K562 (cell line): ENCODE data around the gene UFC1. TPM values are rescaled to one million over a fixed set of nuclear protein-coding genes. Genes with fewer than 3 reads are reported as not detected.

Source experiments
- CHD1 ChIP-seq: fragments of 200-600 bp; sonication (generic); IDR thresholded peaks from one replicate; pipeline ENCODE4 v1.6.1; 2012; ENCODE audit warnings: mild to moderate bottlenecking, moderate library complexity, low read length, inconsistent platforms
- GABPA ChIP-seq: fragments of 200-800 bp; sonication (Bioruptor generic); conservative IDR thresholded peaks from 2 replicates; pipeline ENCODE4 v1.6.1; 2016; ENCODE audit warnings: low read depth, missing genetic modification characterization, missing compliant biosample characterization
- GABPB2 ChIP-seq: fragments of 250-450 bp; sonication (Bioruptor Pico); conservative IDR thresholded peaks from 2 replicates; pipeline ENCODE4 v1.5.1; 2021; ENCODE audit warnings: mild to moderate bottlenecking
- HDAC1 ChIP-seq, 2 experiments: fragments of 450-650 bp; IDR thresholded peaks; 2 replicates each; pipeline ENCODE4 v1.6.1; 2016 to 2017; ENCODE audit warnings: inconsistent platforms in 1 of 2, mild to moderate bottlenecking in 1 of 2, moderate library complexity in 1 of 2
- NBN ChIP-seq: fragments of 450-650 bp; IDR thresholded peaks from 2 replicates; pipeline ENCODE4 v1.6.1; 2016; ENCODE audit warnings: low read depth, mild to moderate bottlenecking
- NFIC ChIP-seq: fragments of 450-650 bp; IDR thresholded peaks from 2 replicates; pipeline ENCODE4 v1.6.1; 2017; ENCODE audit warnings: mild to moderate bottlenecking, inconsistent platforms
- NKRF ChIP-seq: fragments of 450-650 bp; IDR thresholded peaks from 2 replicates; pipeline ENCODE4 v1.6.1; 2016; ENCODE audit warnings: borderline replicate concordance
- STAT6 ChIP-seq: sonication (generic); formaldehyde crosslinking; IDR thresholded peaks from 2 replicates; pipeline ENCODE4 v1.8.1; 2023; ENCODE audit warnings: mild to moderate bottlenecking, missing genetic modification reagents
- THRAP3 ChIP-seq: fragments of 450-650 bp; IDR thresholded peaks from 2 replicates; pipeline ENCODE4 v1.6.1; 2016; ENCODE audit warnings: mild to moderate bottlenecking, inconsistent platforms, borderline replicate concordance
- UBTF ChIP-seq, 2 experiments: IDR thresholded peaks; 2 replicates each; pipeline ENCODE4 v1.6.1; 2012; ENCODE audit warnings: improper control_type of control experiment in 2 of 2, low read depth in 2 of 2, low read length in 2 of 2, borderline replicate concordance in 1 of 2
- ZNF277 ChIP-seq: fragments of 250-450 bp; sonication (Bioruptor Pico); IDR thresholded peaks from 2 replicates; pipeline ENCODE4 v1.8.0; 2022; ENCODE audit warnings: inconsistent platforms, mild to moderate bottlenecking, moderate library complexity, borderline replicate concordance
- ZNF280B ChIP-seq: fragments of 250-450 bp; sonication (Bioruptor Pico); IDR thresholded peaks from 2 replicates; pipeline ENCODE4 v1.5.1; 2021; ENCODE audit warnings: mild to moderate bottlenecking
- ZNF512 ChIP-seq: IDR thresholded peaks from 2 replicates; pipeline ENCODE4 v1.6.1; 2016; ENCODE audit warnings: missing genetic modification characterization, missing compliant biosample characterization
- ZNF699 ChIP-seq: fragments of 250-450 bp; sonication (Bioruptor Pico); IDR thresholded peaks from 2 replicates; pipeline ENCODE4 v1.8.0; 2021; ENCODE audit warnings: mild to moderate bottlenecking, moderate library complexity; ENCODE audit not compliant: insufficient replicate concordance
- polyA plus RNA-seq, 8 experiments: library from polyadenylated mRNA; depleted of rRNA in 4 of 8; stranded (reverse) in 5 of 8; unstranded in 3 of 8; fragments of >200 nt; fragmentation: Nextera tagmentation in 2 of 8; fragmentation: Illumina TruSeq in 1 of 8; extraction: Ambion mirVana in 2 of 8; extraction: Trizol in 1 of 8; gene quantifications; 2 replicates each; pipeline versions ENCODE4 v1.2.1 to v1.2.3, GENCODE V29; 2011 to 2014; ENCODE audit warnings: inconsistent platforms in 1 of 8, missing spikeins in 1 of 8
- total RNA-seq, 7 experiments: library from RNA; depleted of rRNA in 6 of 7; stranded (reverse); fragments of >200 nt in 6 of 7; fragmentation: Illumina TruSeq in 2 of 7; extraction: Trizol in 2 of 7; gene quantifications; 2 replicates each; pipeline versions ENCODE4 v1.2.1 to v1.2.3, GENCODE V29; 2011 to 2021; ENCODE audit warnings: low replicate concordance in 1 of 7

Gene UFC1
- total and polyA plus RNA-seq, 9 of the 15 experiments (the other 6 are each of a cell fraction or from before 2014, with no cell fraction given), result 92.8 to 220 (median 161) TPM

- TF ChIP-seq NBN (peak; percentile 42; the same call in 1 of the 2 replicates), UBTF (IDR thresholded peaks at IDR 0.05; ENCODE audit: borderline replicate concordance in 1 of 2, low read depth in 2 of 2, low read length in 2 of 2) (no peak), STAT6 (no peak), ZNF280B (CRISPR knock-in tag) (no peak), CHD1 (no peak), ZNF277 (CRISPR knock-in tag) (no peak), HDAC1 (IDR thresholded peaks at IDR 0.05) (peak in 1 of 2 experiments; percentile 44; a peak in 2 of 4 replicates), ZNF699 (CRISPR knock-in tag) (no peak), NKRF (peak; percentile 59; the same call in 1 of the 2 replicates), ZNF512 (tag) (no peak), GABPA (tag) (peak; percentile 97), NFIC (peak; percentile 28; the same call in 1 of the 2 replicates), GABPB2 (CRISPR knock-in tag) (no peak), THRAP3 (no peak)
These were observed 48.3 kb downstream of the UFC1 start, which contains the start of gene NDUFS2 (continued) for GRCh38 chr1:161201836-161202712.
